Stomach (tissue), 9 donors: ENCODE measurements around the gene STEEP1. TPM values are rescaled to one million over a fixed set of nuclear protein-coding genes. Genes with fewer than 3 reads are reported as not detected.

Source experiments
- DNase-seq, 2 donors: peaks; one replicate each; pipeline versions ENCODE4 v3.0.0 to v3.0.0-alpha.2; 2013 to 2019
- H3K27ac ChIP-seq, 5 donors: fragments of 200-600 bp in 4 of 5; sonication (generic) in 4 of 5; one replicate each; pipeline ENCODE4 v1.5.1; 2013 to 2019; ENCODE audit warnings: mild to moderate bottlenecking in 1 of 5, moderate library complexity in 1 of 5
- H3K27me3 ChIP-seq, 3 donors: fragments of 200-600 bp; sonication (generic); one replicate each; pipeline ENCODE4 v1.5.1; 2017 to 2019; ENCODE audit warnings: mixed run types in 1 of 3
- H3K36me3 ChIP-seq, 4 donors: fragments of 200-600 bp; sonication (generic); 1 replicate in 3 of 4; 2 replicates in 1 of 4; pipeline ENCODE4 v1.5.1; 2016 to 2019
- H3K4me1 ChIP-seq, 4 donors: fragments of 200-600 bp; sonication (generic); one replicate each; pipeline ENCODE4 v1.5.1; 2016 to 2019
- H3K4me3 ChIP-seq, 4 donors: fragments of 200-600 bp; sonication (generic) in 3 of 4; one replicate each; pipeline ENCODE4 v1.5.1; 2016 to 2019; ENCODE audit warnings: mild to moderate bottlenecking in 1 of 4
- H3K9me3 ChIP-seq, 4 donors: fragments of 200-600 bp; sonication (generic); one replicate each; pipeline ENCODE4 v1.5.1; 2016 to 2019
- EP300 ChIP-seq: sonication (generic); formaldehyde crosslinking; IDR thresholded peaks from one replicate; pipeline ENCODE4 v1.6.1; 2017; ENCODE audit warnings: antibody characterized with exemption
- POLR2A ChIP-seq, 4 donors: fragments of 450-650 bp; IDR thresholded peaks; one replicate each; pipeline ENCODE4 v1.6.1; 2016; ENCODE audit warnings: antibody characterized with exemption in 4 of 4, control low read depth in 2 of 4, mild to moderate bottlenecking in 1 of 4, moderate library complexity in 1 of 4
- POLR2AphosphoS5 ChIP-seq, 3 donors: sonication (generic); formaldehyde crosslinking; IDR thresholded peaks; one replicate each; pipeline ENCODE4 v1.6.1; 2016; ENCODE audit warnings: antibody characterized with exemption in 3 of 3
- WGBS, 5 donors: extraction: QIAGEN DNeasy Blood & Tissue Kit in 3 of 5; methylation state at CpG; one replicate each; pipeline versions ENCODE4 v1.1.5 to v1.1.7; 2013 to 2018; 5-methylcytosine and 5-hydroxymethylcytosine counted together
- intact Hi-C: fragments of 100-400 bp; cut with DNase I; formaldehyde crosslinking; loops from one replicate; pipeline ENCODE4 v1.15.1; 2023; ENCODE audit warnings: low total_unique reads
- polyA plus RNA-seq, 3 donors: library from polyadenylated mRNA; stranded (reverse); fragments of 200-250 nt; gene quantifications; one replicate each; pipeline ENCODE4 v1.2.3, GENCODE V29; 2013
- total RNA-seq, 5 donors: library from RNA; depleted of rRNA; stranded (reverse); fragments of >200 nt; gene quantifications; one replicate each; pipeline versions ENCODE4 v1.1.0 to v1.2.3, GENCODE V29; 2014 to 2016
- TF ChIP-seq, protein P1 (sequence below), 7 experiments: fragments of 450-650 bp in 4 of 7; fragments of 200-600 bp in 3 of 7; sonication (generic) in 3 of 7; IDR thresholded peaks; one replicate each; pipeline ENCODE4 v1.5.1; 2016 to 2019; ENCODE audit warnings: antibody characterized with exemption in 7 of 7, control low read depth in 2 of 7, mild to moderate bottlenecking in 1 of 7
- donor health status: healthy with polysubstance abuse.
- donor health status: Bipolar disorder and iron deficiency.
- donor health status: healthy.

STEEP1 gene
- total and polyA plus RNA-seq, 8 donors: 9.8 to 60.8 (median 14.9) TPM

DNA sequence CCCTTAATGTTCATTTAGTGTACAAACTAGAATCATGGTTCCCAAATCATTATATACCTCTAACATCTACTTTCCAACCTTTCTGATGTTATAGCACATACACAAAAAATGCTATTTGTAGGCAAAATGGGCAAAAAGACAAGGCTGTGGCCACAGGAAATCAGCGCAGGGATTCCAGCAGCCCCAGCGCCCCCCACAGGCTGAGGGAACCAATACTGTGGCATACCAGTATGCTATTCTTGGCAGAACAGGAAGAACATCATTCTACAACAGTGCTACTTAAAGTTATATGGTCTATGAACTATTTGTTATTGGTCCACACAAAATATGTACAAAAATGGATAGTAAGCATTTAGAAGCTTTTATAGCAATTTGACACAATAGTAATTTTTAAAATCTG lies 25.3 kb downstream of the STEEP1 start:
- intact Hi-C loops: no loop called here
- no peak overlapping the region for H3K27ac ChIP-seq
- H3K27me3 ChIP-seq: no peaks in the 10 kb centered on the region
- DNase-seq: no peak
- TF ChIP-seq POLR2A (IDR thresholded peaks at IDR 0.05) (no peak), POLR2AphosphoS5 (IDR thresholded peaks at IDR 0.05) (no peak), EP300 (no peak)
- TF ChIP-seq, protein P1, sequence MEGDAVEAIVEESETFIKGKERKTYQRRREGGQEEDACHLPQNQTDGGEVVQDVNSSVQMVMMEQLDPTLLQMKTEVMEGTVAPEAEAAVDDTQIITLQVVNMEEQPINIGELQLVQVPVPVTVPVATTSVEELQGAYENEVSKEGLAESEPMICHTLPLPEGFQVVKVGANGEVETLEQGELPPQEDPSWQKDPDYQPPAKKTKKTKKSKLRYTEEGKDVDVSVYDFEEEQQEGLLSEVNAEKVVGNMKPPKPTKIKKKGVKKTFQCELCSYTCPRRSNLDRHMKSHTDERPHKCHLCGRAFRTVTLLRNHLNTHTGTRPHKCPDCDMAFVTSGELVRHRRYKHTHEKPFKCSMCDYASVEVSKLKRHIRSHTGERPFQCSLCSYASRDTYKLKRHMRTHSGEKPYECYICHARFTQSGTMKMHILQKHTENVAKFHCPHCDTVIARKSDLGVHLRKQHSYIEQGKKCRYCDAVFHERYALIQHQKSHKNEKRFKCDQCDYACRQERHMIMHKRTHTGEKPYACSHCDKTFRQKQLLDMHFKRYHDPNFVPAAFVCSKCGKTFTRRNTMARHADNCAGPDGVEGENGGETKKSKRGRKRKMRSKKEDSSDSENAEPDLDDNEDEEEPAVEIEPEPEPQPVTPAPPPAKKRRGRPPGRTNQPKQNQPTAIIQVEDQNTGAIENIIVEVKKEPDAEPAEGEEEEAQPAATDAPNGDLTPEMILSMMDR (IDR thresholded peaks at IDR 0.05): no peak
- H3K4me1 ChIP-seq: no peaks in the 10 kb centered on the region
- no peaks in the 10 kb centered on the region for H3K9me3 ChIP-seq
- WGBS, 5 donors: 37 to 43% (median 41%) methylated on average over 2 of the region's 2 CpGs
- H3K4me3 ChIP-seq: no peak overlapping the region
- peaks cover 0 to 41% (median 26%) of the 10 kb centered on the region in 4 donors for H3K36me3 ChIP-seq

DNA sequence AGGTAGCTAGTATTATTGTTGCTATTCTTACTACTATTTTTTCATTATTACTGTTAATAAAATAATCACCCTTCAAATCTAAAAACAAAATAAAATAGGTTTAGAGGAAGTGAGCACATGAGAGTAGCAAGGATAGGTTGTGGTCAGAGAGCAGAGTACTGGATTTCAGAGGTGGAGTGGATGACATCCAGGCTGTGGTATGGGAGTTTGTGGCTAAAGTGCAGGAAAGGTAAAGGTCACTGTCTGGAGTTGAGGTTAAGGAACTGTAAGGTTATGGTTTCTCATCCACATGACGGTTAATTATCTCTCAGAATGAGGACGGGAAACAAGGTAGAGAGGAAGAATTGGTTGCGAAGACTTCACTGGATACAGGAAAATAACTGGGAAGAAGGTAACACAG lies 27.7 kb downstream of the STEEP1 start:
- no peaks in the 10 kb centered on the region for H3K4me1 ChIP-seq
- H3K9me3 ChIP-seq: no peaks in the 10 kb centered on the region
- intact Hi-C loops: no loop called here
- H3K36me3 ChIP-seq: peaks cover 0 to 39% (median 24%) of the 10 kb centered on the region in 4 donors
- 58 to 98% (median 69%) methylated on average over 2 to 3 of the region's 3 CpGs for WGBS, 5 donors
- TF ChIP-seq EP300 (no peak), POLR2AphosphoS5 (IDR thresholded peaks at IDR 0.05) (no peak), POLR2A (IDR thresholded peaks at IDR 0.05) (no peak)
- TF ChIP-seq, protein P1 (IDR thresholded peaks at IDR 0.05): no peak
- no peaks in the 10 kb centered on the region for H3K27me3 ChIP-seq
- H3K27ac ChIP-seq: no peak overlapping the region
- no peak overlapping the region for H3K4me3 ChIP-seq
- no peak for DNase-seq

DNA sequence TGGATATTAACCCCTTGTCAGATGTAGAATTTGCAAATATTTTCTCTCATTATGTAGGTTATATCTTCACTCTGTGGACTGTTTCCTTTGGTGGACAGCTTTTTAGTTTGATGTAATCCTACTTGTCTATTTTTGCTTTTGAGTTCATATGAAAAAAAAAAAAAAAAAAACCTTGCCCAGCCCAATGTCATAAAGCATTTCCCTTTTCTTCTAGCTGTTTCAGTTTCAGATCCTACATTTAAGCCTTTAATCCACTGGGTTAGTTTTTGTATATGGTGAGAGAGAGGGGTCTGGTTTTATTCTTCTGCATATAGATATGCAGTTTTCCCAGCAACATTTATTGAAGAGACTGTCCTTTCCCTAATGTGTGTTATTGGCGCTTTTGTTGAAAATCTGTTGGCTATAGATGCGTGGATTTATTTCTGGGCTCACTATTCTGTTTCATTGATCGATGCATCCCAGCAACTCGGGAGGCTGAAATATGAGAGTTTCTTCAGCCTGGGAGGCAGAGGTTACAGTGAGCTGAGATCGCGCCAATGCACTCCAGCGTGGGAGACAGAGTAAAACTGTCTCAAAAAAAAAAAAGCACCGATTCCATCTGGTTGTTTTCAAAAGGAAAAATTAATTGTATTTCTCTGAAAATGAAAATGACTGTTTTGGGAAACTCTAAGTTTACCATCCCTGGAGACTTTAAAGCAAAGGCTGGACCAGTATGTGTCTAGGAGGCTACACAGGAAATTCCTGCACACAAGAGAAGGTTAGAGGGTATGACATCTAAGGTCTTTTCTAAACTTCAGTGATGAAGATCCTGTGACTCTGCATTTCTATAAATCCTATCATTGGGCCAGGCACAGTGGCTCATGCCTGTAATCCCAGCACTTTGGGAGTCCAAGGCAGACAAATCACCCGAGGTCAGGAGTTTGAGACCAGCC lies 35.6 kb downstream of the STEEP1 start:
- DNase-seq: peak in 1 of 2 donors; percentile 44
- no peak overlapping the region for H3K4me3 ChIP-seq
- intact Hi-C loops: no loop called here
- no peaks in the 10 kb centered on the region for H3K36me3 ChIP-seq
- no peaks in the 10 kb centered on the region for H3K27me3 ChIP-seq
- no peaks in the 10 kb centered on the region for H3K4me1 ChIP-seq
- H3K27ac ChIP-seq: no peak overlapping the region
- TF ChIP-seq POLR2A (IDR thresholded peaks at IDR 0.05): no peak
- TF ChIP-seq POLR2AphosphoS5 (IDR thresholded peaks at IDR 0.05): no peak
- no peaks in the 10 kb centered on the region for H3K9me3 ChIP-seq
- 59 to 84% (median 77%) methylated on average over 9 of the region's 9 CpGs for WGBS, 5 donors

DNA sequence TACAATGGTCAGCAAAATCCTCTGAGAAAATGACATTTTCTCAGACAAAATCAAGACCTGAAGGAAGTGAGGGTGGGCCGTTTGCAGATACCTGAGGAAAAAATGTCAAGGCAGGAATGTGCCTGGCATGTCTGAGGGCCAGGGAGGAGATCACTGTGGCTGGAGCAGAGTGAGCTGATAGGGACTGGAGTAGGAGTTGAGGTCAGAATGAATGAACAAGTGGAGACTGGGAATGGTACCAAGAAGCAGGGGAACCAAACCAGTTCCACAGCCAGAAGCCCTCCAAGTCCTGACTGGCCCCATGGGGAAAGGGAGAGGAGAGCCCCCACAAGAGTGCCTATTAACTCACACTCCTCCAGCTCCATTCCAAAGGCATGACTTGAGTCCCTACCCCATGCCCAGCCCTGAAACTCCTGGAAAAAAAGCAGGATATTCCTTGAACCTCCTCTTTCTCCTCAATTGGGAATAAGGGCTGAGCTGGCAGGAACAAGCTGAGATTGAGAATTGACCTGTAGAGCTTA lies 41.5 kb downstream of the STEEP1 start:
- 26 to 78% (median 60%) methylated on average over 1 of the region's 1 CpG for WGBS, 5 donors
- intact Hi-C loops: no loop called here
- TF ChIP-seq, protein P1 (IDR thresholded peaks at IDR 0.05): no peak
- no peak for TF ChIP-seq EP300

DNA sequence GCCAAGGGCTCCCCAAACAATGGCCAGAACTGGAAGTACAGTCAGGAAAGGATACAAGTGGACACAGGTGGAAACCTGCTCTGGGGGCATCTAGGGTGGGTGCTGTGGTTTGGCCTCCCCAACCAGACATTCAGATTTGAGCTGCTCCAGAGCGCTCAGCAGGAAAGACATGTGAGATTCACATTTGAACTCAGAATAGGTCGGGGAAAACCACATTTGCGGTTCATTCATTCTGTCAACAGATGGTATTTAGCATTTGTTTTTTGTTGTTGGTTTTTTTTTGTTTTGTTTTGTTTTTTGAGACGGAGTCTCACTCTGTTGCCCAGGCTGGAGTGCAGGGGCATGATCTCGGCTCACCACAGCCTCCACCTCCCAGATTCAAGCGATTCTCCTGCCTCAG lies 44.0 kb downstream of the STEEP1 start:
- DNase-seq: no peak

More for the DNA sequence above, 41.5 kb downstream of the STEEP1 start:
- no peaks in the 10 kb centered on the region for H3K9me3 ChIP-seq
- H3K27me3 ChIP-seq: no peaks in the 10 kb centered on the region
- DNase-seq: no peak
- H3K4me1 ChIP-seq: no peaks in the 10 kb centered on the region
- H3K4me3 ChIP-seq: no peak overlapping the region
- no peaks in the 10 kb centered on the region for H3K36me3 ChIP-seq
- H3K27ac ChIP-seq: no peak overlapping the region

More for the DNA sequence above, 44.0 kb downstream of the STEEP1 start:
- TF ChIP-seq POLR2AphosphoS5 (IDR thresholded peaks at IDR 0.05) (no peak), EP300 (no peak), POLR2A (IDR thresholded peaks at IDR 0.05) (no peak)
- TF ChIP-seq, protein P1 (IDR thresholded peaks at IDR 0.05): no peak
- Histone ChIP-seq H3K9me3 (no peaks in the 10 kb centered on the region), H3K4me3 (no peak overlapping the region), H3K27ac (no peak overlapping the region), H3K27me3 (no peaks in the 10 kb centered on the region), H3K36me3 (no peaks in the 10 kb centered on the region), H3K4me1 (no peaks in the 10 kb centered on the region)
- 78 to 91% (median 82%) methylated on average over 6 of the region's 6 CpGs for WGBS, 5 donors
- intact Hi-C loops: no loop called here
